AG09309 (cell line): ENCODE data around the gene KCNAB3.

ENCODE experiments used
- DNase-seq: peaks from one replicate; pipeline ENCODE4 v3.0.0-alpha.2; 2010; ENCODE audit warnings: low read depth
- H3K4me3 ChIP-seq: 2 replicates; pipeline ENCODE4 v1.5.1; 2011; ENCODE audit warnings: mild to moderate bottlenecking, low read depth, low read length, moderate library complexity; ENCODE audit not compliant: control insufficient read depth
- TF ChIP-seq, protein P1 (sequence below): IDR thresholded peaks from 2 replicates; pipeline ENCODE4 v1.5.1; 2011; ENCODE audit warnings: mild to moderate bottlenecking, low read depth, low read length, inconsistent platforms; ENCODE audit not compliant: insufficient read depth, control insufficient read depth; ENCODE audit errors: missing control alignments

The KCNAB3 gene

DNA sequence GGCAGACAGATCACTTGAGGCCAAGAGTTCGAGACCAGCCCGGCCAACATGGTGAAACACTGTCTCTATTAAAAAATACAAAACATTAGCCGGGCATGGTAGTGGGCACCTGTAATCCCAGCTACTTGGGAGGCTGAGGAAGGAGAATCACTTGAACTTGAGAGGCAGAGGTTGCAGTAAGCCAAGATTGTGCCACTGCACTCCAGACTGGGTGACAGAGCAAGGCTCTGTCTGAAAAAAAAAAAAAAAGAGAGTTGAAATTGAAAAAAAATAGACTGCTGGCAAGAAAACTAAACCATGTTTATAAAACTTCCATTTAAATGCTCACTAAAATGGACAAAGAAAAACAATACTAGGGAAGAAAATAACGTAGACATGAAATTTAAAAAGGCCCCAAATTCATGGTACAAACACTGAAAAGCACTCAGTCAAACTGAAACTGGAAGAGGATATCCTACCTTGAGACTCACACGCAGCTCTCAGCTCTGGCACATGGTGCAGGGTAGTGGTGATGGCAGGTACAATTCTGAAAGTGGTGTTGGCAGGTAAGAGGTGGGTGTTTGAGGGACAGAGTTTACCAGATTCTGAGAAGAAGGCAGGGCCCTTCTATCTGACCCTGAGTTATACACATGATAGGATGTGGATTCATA lies 21.6 kb upstream of the KCNAB3 start:
- DNase-seq, result no peak
- H3K4me3 ChIP-seq, result no peak overlapping the region
- TF ChIP-seq, protein P1, sequence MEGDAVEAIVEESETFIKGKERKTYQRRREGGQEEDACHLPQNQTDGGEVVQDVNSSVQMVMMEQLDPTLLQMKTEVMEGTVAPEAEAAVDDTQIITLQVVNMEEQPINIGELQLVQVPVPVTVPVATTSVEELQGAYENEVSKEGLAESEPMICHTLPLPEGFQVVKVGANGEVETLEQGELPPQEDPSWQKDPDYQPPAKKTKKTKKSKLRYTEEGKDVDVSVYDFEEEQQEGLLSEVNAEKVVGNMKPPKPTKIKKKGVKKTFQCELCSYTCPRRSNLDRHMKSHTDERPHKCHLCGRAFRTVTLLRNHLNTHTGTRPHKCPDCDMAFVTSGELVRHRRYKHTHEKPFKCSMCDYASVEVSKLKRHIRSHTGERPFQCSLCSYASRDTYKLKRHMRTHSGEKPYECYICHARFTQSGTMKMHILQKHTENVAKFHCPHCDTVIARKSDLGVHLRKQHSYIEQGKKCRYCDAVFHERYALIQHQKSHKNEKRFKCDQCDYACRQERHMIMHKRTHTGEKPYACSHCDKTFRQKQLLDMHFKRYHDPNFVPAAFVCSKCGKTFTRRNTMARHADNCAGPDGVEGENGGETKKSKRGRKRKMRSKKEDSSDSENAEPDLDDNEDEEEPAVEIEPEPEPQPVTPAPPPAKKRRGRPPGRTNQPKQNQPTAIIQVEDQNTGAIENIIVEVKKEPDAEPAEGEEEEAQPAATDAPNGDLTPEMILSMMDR, result no peak

DNA sequence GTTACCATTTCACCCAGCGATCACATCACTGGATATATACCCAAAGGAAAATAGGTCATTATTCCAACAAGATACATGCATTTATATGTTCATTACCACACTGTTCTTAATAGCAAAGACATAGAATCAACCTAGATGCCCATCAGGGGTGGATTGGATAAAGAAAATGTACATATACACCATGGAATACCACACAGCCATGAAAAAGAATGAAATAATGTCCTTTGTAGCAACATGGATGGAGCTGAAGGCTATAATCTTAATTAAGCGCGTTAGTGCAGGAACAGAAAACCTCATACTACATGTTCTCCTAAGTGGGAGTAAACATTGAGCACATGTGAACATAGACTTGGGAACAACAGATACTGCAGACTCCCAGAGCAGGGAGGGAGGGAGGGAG lies 20.9 kb upstream of the KCNAB3 start:
- TF ChIP-seq, protein P1, result no peak
- no peak overlapping the region for H3K4me3 ChIP-seq
- no peak for DNase-seq

DNA sequence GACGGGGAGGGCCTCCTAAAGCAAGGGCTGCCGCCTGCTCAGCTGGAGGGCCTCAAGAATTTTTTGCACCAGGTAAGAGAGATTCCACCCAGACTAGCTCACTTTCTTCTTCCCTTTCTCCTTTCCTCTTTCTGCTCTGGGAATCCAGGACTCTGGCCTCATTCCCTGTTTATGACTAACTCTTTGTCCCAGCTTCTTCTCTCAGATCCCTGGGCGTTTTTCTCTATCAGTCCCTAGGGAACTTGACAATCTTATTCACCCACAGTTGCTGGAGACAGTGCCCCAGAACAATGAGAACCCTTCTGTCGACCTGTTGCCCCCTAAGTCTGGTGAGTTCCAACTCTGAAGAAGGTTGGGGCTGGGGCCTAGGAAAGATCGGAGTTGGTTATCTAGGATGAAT lies 18.0 kb upstream of the KCNAB3 start:
- DNase-seq, result no peak
- TF ChIP-seq, protein P1, result no peak
- H3K4me3 ChIP-seq, result no peak overlapping the region

DNA sequence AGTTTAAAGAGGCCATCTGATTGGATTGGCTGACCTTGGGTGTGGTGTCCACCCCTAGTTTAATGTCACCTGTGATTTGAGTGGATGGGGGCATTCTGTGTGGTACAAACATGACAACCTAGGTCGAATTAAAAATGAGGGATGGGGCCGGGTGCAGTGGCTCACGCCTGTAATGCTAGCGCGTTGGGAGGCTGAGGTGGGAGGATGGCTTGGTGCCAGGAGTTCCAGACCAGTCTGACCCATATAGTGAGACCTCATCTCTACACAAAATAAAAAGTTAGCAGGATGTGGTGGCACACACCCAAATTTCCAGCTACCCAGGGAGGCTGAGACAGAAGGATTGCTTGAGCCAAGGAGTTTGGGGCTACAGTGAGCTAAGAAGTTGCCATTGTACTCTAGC lies 16.8 kb upstream of the KCNAB3 start:
- H3K4me3 ChIP-seq, result no peak overlapping the region
- no peak for DNase-seq
- TF ChIP-seq, protein P1, result no peak

DNA sequence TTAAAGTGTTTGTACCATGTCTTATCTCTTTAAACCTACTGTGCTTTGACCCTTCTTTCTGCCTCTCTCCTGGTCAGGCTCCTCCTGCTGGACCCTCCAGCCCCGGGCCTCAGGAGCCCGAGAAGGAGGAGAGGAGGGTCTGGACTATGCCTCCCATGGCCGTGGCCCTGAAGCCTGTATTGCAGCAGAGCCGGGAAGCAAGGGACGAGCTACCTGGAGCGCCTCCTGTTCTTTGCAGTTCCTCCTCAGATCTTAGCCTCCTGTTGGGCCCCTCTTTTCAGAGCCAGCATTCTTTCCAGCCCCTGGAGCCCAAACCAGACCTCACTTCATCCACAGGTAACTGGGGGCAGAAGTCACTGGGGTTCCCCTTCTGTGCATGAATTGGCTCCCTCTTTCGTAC lies 16.0 kb upstream of the KCNAB3 start:
- no peak overlapping the region for H3K4me3 ChIP-seq
- TF ChIP-seq, protein P1, result no peak
- DNase-seq, result no peak

DNA sequence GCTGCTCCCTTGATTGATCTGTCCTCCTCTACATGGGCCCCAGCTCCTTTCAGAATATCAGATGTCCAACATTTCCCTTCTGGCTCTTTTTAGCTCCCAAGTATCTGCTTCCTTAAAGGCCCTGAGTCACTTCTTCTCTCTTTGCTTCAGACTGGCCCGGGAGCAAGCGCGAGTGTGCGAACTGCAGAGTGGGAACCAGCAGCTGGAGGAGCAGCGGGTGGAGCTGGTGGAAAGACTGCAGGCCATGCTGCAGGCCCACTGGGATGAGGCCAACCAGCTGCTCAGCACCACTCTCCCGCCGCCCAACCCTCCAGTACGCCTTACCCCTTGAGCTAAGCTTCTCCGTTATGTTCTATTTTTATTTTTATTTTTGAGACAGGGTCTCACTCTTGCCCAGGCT lies 14.7 kb upstream of the KCNAB3 start:
- DNase-seq, result no peak
- H3K4me3 ChIP-seq, result no peak overlapping the region
- TF ChIP-seq, protein P1, result no peak
